K562 (cell line): ENCODE results near the gene SLC7A8.

Experiments
- CTCF ChIP-seq, 3 experiments: IDR thresholded peaks in 2 of 3; conservative IDR thresholded peaks in 1 of 3; 2 replicates each; pipeline ENCODE4 v1.5.1; 2011 to 2012; ENCODE audit warnings: low read length in 3 of 3, mild to moderate bottlenecking in 3 of 3, control low read depth in 2 of 3, improper control_type of control experiment in 1 of 3, inconsistent platforms in 1 of 3, low read depth in 1 of 3, mixed read lengths in 1 of 3, moderate library complexity in 1 of 3; ENCODE audit not compliant: insufficient read depth in 2 of 3
- GATA2 ChIP-seq: sonication (generic); formaldehyde crosslinking; IDR thresholded peaks from 2 replicates; pipeline ENCODE4 v1.4.0; 2020; ENCODE audit warnings: mild to moderate bottlenecking, missing genetic modification reagents
- HDAC6 ChIP-seq: IDR thresholded peaks from 2 replicates; pipeline ENCODE4 v1.6.1; 2012; ENCODE audit warnings: low read depth, mild to moderate bottlenecking, control low read depth, inconsistent platforms, low read length, moderate library complexity
- KAT8 ChIP-seq: fragments of 450-650 bp; IDR thresholded peaks from 2 replicates; pipeline ENCODE4 v1.6.1; 2016; ENCODE audit warnings: low read depth, mild to moderate bottlenecking
- POLR2A ChIP-seq: fragments of 450-650 bp; conservative IDR thresholded peaks from 2 replicates; pipeline ENCODE4 v1.6.1; 2016
- TAF7 ChIP-seq: fragments of 450-650 bp; IDR thresholded peaks from 2 replicates; pipeline ENCODE4 v1.6.1; 2016; ENCODE audit warnings: missing genetic modification characterization, missing compliant biosample characterization
- U2AF1 ChIP-seq: fragments of 200-400 bp; formaldehyde crosslinking; optimal IDR thresholded peaks from 2 replicates; pipeline ENCODE3; 2017; ENCODE audit warnings: mild to moderate bottlenecking, low read depth, low read length, moderate library complexity
- ZBTB17 ChIP-seq: fragments of 450-650 bp; formaldehyde crosslinking; IDR thresholded peaks from 2 replicates; pipeline ENCODE4 v1.4.0; 2020; ENCODE audit warnings: mild to moderate bottlenecking
- ZNF707 ChIP-seq: fragments of 250-450 bp; sonication (Bioruptor Pico); conservative IDR thresholded peaks from 2 replicates; pipeline ENCODE4 v1.8.0; 2022; ENCODE audit warnings: inconsistent platforms, mild to moderate bottlenecking, moderate library complexity
- TF ChIP-seq, protein P1 (sequence below), 2 experiments: fragments of 450-650 bp in 1 of 2; sonication (generic) in 1 of 2; formaldehyde crosslinking; conservative IDR thresholded peaks; 2 replicates each; pipeline versions ENCODE4 v1.4.0 to v1.8.1; 2020 to 2022; ENCODE audit warnings: mild to moderate bottlenecking in 1 of 2, missing genetic modification reagents in 1 of 2

GRCh38 chr14:23162005-23162404 lies 21.5 kb downstream of the SLC7A8 start:
- TF ChIP-seq HDAC6 (no peak), U2AF1 (no peak), GATA2 (CRISPR knock-in tag) (no peak), KAT8 (no peak), ZBTB17 (no peak), POLR2A (no peak), ZNF707 (CRISPR knock-in tag) (no peak), CTCF (IDR thresholded peaks at IDR 0.05 in 2 of 3, conservative IDR thresholded peaks at IDR 0.05 in 1 of 3; ENCODE audit: insufficient read depth in 2 of 3, low read depth in 1 of 3, low read length in 3 of 3) (no peak), TAF7 (no peak)
- TF ChIP-seq, protein P1, sequence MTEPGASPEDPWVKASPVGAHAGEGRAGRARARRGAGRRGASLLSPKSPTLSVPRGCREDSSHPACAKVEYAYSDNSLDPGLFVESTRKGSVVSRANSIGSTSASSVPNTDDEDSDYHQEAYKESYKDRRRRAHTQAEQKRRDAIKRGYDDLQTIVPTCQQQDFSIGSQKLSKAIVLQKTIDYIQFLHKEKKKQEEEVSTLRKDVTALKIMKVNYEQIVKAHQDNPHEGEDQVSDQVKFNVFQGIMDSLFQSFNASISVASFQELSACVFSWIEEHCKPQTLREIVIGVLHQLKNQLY (CRISPR knock-in tag; conservative IDR thresholded peaks at IDR 0.05): no peak
